GM19372 (cell line): ENCODE data around the gene NUP98.
"Not testable (repeated sequence)": the region's sequence is repeated elsewhere in the genome, so short reads cannot be mapped to it uniquely, and the experiment has no call there.

Experiments used
- ATAC-seq: cut with Tn5 transposase; IDR thresholded peaks from one replicate; pipeline ENCODE4 v1.9.1; 2021; ENCODE audit warnings: mild to moderate bottlenecking, low read depth, moderate library complexity; ENCODE audit not compliant: unreplicated experiment

NUP98 gene

DNA sequence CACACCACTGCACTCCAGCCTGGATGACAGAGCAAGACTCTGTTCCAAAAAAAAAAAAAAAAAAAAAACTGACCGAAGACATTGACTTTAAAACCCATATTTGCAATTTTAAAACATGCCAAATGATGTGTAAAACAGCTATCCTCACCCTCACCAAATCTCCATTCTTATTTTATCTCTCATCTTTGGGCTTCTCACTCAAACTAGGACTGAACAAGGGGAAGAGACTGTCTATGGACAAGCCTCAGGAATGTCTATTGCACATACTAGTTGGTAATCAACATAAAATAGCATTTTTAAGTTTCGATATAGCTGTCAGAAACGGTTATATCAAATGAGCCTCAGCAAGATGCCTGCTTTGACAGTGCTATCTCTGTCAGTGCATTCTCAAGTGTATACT is 118.3 kb downstream of the NUP98 start:
- no peak for ATAC-seq

DNA sequence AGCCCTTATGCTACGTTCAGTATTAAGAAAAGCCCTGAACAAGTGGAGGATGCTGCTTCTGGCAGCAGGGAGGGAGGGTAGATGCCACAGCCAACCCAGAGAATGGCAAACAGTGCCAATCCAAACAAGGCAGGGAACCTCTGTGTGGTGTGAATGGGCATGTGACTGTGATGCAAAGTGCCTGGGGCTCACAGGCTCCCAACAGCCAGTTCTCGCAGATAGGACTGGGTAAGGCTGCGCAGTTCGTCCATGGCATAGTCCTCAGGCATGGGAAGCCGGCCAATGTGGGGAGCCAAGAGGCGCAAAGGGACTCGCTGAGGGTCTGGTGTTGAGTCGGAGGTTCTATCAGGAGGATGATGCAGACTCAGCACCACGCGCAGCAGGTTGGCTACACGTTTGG is 121.4 kb downstream of the NUP98 start:
- ATAC-seq, result no peak

DNA sequence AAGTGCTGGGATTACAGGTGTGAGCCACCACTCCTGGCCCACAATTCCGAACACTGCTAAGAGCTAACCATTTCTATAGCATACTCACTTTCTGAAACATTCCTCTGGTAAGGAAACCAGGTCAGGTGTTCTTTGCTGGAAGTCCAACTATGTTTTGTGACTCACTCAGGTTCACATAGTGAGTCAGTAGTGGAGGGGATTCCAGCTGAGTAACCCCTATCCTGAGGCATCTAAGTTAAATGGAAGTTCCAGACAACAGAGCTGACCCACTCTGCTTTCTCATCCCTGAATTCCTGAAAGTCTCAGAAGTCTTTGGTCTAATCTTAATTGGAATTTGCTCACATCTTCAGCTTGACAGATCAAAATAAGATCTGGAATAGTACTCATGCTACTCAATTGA is 123.2 kb downstream of the NUP98 start:
- ATAC-seq, result no peak

DNA sequence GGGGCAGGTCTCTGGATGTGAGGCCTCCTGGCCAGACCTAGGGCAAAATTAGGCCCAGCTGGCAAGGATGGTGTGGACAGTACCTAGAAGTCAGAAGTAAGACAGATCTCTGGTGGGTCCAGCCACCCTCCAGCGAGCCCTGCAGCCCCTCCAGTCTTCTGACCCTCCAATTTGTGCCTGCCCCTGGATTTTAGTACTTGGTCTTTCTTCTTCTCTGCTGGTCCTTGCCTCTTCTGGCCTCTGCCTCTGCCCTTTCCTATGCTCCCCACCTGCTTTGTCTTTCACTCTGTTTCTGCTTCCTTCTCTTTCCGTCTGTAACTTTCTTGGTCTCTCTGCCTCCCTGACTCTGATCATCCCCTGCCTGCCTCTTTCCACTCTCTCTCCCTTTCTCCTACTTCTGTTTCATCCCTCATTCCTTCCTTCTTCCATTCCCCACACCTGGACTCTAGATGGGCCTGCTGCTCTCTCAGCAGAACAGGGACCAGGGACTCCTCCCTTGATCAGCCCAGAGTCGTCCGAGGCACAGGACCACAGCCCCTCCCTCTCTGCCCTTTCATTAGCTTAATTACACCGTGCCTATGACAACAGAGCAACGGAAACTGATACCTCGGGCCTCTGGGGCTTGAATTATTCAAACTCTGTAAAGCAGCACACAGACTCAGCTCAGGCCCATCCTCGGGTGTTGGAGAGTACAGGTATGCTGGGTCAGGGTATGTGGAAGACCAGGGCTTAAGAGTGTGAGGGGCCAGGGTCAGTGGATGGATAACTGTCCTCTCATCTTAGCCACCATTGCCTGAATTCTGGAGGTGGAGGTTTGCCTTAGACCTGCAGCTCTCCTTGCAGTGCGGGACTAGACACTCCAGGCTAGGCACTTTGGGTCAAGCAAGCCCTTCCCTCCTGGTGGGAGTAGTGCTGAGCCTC is 125.8 kb downstream of the NUP98 start, which contains the start of gene CHRNA10:
Gene CHRNA10 (minus strand): TSS at position 51 of the 921 bp plus-strand sequence. CDS start 72 bp downstream, outside the sequence.
- ATAC-seq, result no peak

DNA sequence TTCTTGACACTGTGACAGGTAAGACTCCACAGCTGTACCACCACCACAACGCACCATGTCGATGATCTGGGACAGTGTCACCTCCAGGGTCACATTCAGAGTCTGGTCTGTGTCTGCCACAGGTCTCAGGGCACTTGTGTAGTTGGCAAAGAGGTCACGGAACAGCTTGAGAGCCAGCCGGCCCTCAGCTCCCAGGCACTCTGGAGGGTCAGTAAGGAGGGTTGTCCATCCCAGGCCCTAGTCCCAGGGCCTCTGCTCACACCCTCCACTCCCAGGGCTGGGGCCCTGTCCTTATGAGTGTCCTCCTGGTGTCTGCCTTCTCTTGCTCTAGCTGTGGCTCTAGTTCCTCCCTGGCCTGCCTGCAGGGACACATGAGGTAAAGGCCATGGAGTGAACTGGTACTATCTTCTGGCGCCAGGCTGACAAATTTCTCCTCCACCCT is 127.6 kb downstream of the NUP98 start:
- no peak for ATAC-seq

DNA sequence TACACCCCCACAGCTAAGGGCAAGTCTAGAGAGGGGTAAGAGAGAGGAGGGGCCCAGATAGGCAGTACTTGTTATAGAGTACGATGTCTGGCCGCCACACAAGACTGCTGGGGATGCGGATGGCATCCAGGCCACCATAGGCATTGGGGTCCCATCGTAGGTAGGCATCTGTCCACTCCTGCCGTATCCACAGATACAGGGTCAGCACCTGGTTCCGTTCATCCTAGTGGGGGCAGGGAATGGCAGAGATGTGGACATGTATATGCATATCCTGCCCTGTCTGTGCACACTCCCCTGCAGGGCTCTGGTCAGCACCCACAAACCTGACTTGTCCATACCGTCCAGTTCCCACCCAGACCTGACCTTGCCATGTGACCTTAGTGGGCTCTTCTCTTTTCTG is 128.2 kb downstream of the NUP98 start:
- no peak for ATAC-seq

DNA sequence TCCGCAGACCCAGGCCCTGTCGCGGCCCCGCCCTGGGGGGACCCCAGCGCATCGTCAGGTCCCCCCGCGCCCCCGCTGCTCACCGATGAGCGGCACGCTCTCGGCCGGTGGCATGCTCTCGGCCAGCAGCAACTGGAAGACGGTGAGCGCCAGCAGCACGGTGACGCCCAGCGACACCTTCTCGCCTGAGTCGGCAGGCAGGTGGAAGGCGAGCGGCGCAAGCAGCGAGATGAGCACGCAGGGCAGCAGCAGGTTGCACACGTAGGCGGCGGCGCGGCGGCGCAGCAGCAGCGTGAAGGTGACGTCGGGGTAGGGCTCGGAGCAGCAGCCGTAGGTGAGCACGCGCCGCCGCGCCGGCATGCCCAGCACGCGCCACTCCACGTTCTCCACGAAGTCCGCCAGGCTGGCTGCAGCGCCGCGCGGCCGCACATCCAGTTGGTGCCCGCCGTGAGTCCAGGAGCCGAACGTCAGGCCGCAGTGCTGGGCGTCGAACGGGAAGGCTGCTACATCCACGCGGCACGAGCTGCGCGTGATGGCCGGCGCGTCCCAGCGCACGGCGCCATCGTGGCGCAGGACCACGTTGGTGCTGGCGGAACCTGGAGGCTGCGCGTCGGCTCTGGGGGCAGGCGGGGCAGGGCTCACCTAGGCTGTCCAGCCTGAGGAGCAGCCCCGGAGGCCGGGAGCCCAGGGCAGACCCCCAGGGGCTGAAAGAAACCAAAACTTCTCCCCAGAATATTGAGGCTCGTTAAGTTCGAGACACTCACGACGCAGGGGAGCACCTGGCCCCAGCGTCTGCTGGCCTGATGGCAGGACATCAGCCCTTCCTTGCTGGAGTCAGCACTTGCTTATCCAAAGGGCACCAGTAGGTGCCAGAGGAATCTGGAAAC is 130.0 kb downstream of the NUP98 start:
- ATAC-seq, result no peak

DNA sequence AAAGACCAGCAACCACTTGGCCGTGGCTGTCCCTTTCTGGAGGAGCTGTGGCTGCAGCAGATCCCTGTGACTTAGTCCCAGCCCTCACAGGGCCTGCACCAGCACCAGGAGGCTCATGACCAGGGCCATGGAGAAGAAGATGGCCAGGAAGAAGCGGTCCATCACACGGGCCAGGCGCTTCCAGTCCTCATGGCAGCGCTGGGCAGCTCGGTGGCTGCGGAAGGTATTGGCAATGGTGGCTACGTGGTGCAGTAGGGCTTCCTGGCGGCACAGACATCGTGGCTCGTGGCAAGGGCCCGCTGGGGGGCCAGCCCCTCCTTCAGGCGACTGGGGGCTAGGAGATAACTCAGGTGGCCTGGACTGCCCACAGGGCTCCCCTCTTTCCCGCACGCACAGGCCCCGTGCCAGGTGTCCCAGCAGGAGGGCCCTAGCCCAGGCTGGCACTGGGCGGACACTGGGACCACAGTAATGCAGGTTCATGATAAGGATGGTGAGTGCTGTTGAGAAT is 131.3 kb downstream of the NUP98 start:
- no peak for ATAC-seq

DNA sequence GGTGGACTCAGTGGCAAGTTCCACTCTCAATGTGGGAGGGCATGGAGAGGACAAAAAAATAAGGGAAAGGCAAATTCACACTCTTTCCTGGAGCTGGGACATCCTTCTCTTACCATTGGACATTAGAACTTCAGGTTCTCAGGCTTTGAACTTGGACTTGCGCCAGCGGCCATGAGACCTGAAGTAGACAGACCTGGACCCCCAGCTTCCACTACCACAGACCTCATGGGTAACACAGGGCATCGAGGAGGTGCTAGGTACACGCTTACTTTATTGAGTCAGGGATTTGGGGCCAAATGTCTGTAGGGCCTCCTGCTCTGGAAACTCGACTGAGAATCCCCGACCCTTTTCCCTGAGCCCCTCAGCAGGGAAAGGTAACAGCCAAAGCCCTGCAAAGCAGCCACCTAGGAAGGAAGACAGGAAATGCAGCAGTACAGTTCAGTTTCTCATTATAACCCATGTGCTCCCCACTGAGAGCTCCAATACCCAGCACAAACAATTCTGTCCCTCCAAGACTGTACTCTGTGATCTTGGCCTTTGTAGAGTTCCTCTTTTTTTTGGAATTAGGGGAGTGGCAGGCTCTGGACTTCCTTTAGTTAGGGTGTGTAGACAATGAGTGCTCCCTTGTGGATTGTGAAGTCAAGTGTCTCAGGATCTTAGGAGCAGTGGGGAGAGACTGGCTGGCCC is 131.9 kb downstream of the NUP98 start:
- no peak for ATAC-seq

DNA sequence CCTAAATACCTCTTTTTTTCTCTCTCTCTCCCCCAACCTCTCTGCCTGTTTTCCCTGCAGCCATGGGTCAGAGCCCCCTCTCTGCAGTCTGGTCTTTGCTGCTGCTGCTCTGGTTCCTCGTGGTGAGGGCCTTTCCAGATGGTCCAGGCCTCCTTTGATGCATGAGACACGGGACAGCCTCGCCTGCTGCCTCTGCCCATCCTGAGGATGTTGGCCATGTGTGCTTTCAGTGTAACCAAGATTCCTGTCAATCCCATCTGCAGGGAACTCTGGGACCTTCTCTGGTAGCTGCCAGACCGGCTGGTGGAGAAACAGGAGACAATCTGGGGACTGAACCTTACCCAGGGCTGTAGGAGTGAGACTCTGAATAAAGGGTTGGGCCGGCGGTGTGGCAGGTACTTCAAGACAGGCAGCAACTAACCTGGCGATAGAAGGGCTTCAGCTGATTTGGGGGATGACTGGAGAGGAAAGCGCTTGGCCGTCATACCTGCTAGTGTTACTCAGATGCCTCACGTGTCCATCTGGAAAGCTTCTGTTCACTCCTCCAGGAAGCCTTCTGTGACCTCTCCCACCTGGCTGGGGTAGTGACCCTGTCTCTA is 133.2 kb downstream of the NUP98 start:
- no peak for ATAC-seq

DNA sequence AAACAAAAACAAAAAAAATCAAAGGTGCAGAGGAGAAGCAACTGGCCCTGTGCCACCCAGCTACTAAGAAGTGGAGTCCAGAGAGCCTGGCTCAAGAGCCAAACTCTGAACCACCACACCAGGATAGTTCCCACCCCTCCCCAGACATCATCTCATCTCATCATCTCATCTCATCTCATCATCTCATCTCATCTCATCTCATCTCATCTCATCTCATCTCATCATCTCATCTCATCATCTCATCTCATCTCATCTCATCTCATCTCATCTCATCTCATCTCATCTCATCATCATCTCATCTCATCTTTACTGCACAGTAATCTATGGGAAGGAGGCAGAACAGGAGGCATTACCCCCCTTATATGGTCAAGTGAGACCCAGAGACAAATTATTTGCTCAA is 134.5 kb downstream of the NUP98 start:
- no peak for ATAC-seq

DNA sequence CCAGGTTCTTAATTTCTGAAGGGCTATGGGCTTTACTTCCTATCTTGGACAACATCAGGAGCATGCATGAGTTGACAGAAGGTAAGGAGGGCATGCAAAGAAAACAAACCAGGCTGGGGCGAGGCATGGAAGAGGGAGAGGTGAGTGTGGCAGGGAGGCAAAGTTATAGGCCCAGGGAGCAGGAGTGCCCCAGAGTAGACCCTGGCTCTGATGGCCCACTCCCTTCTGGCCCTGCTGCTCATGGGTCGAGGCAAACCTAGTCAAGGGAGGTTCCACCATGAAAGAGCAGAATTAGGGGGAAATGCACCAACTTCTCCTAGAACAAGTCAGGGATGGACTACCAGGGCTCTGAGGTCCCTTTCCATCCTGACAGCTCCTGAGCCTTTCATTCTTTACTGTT is 136.4 kb downstream of the NUP98 start:
- ATAC-seq, result no peak

DNA sequence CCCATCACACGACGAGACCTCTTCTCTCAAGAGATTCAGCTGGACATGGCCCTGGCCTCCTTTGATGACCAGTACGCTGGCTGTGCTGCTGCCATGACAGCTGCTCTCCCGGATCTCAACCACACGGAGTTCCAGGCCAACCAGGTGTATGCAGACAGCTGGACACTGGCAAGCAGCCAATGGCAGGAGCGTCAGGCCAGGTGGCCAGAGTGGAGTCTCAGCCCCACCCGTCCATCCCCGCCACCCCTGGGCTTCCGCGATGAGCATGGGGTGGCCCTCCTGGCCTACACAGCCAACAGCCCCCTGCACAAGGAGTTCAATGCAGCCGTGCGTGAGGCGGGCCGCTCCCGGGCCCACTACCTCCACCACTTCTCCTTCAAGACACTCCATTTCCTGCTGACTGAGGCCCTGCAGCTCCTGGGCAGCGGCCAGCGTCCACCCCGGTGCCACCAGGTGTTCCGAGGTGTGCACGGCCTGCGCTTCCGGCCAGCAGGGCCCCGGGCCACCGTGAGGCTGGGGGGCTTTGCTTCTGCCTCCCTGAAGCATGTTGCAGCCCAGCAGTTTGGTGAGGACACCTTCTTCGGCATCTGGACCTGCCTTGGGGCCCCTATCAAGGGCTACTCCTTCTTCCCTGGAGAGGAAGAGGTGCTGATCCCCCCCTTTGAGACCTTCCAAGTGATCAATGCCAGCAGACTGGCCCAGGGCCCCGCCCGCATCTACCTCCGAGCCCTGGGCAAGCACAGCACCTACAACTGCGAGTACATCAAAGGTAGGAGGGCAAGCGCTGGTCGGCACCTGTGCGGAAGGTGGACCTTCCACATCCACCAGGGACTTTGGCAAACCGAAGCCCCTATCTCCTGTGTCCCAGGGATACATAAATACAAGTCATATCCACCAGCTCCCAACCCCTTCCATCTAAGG is 137.5 kb downstream of the NUP98 start:
- no peak for ATAC-seq

DNA sequence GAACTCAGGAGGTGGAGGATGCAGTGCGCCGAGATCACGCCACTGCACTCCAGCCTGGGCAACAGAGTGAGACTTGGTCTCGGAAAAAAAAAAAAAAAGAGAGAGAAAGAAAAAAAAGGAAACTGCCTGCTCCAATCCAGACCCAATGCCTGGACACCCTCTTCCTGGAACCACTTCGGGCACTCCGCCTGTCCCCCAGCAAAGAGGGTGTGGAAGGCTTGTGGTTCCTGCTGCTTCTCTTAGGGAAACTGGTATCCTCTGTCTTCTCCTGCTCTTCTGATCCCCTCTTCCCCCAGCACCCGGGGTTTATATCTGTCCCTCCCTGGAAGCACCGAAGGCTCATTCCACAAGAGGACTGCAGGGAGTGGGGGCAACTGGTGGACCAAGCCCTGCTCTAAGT is 139.1 kb downstream of the NUP98 start:
- ATAC-seq, result no peak

DNA sequence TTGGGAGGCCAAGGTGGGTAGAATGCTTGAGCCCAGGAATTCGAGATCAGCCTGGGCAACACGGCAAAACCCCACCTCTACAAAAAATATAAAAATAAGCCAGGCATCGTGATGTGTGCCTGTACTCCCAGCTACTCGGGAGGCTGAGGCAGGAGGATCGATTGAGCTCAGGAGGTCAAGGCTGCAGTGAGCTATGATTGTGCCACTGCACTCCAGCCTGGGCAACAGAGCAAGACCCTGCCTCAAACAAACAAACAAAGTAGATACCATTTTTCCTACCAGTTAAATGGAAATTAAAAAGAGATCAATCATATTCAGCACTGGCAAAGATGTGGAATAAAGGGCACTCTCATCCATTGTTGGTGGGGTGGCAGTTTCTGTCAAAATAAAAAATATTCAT is 140.0 kb downstream of the NUP98 start:
- not testable (repeated sequence) for ATAC-seq

DNA sequence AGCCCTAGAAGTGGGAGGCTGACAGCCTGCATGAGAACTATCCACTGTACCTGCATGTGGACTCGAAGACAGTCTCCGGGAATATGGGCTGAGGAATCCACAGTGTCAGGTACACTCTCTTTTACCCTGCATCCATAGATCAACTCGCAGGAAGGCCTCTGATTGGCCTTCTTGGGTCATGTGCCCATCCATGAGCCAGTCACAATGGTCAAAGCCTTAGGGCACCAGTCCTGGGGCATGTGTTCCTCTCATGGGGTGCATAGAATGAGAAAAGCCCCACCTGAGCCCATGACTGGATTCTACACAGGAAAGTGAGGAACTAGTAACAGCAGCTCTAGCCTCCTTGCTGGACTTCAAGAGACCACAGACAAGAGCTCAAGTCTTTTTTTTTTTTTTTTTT is 141.8 kb downstream of the NUP98 start:
- no peak for ATAC-seq

DNA sequence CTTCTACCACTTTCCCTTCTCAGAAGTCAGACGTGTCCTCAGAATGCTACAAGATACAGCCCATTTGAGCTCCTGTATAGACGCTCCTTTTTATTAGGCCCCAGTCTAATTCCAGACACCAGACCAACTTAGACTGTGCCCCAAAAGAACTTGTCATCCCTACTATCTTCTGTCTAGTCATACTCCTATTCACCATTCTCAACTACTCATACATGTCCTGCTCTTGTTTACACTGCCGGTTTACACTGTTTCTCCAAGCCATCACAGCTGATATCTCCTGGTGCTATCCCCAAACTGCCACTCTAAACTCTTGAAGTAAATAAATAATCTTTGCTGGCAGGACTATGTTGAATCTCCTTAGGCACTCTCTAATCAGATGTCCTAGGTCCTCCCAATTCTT is 144.8 kb downstream of the NUP98 start:
- ATAC-seq, result not testable (repeated sequence)

DNA sequence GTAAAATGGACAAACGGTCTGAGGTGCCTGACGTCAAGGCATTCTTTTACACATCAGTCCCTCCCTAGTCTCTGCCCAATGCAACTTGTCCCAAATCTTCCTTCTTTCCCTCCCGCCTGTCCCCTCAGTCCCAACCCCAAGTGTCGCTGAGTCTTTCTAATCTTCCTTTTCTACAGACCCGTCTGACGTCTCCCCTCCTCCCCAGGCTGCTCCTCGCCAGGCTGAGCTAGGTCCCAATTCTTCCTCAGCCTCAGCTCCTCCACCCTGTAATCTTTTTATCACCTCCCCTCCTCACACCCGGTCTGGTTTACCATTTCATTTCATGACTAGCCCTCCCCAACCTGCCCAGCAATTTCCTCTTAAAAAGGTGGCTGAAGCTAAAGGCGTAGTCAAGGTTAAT is 148.0 kb downstream of the NUP98 start:
- ATAC-seq, result not testable (repeated sequence)

DNA sequence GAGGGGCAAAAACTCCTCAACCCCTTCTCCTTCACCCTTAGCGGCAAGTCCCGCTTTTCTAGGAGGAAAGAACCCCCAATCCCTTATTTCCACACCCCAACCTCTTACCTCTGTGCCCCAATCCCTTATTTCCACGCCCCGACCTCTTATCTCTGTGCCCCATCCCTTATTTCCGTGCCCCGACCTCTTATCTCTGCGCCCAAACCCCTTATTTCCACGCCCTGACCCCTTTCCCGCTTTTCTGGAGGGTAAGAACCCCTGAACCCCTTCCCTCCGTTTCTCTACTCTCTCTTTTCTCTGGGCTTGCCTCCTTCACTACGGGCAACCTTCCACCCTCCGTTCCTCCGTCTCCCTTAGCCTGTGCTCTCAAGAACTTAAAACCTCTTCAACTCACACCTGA is 148.5 kb downstream of the NUP98 start:
- not testable (repeated sequence) for ATAC-seq
